CD4-positive, alpha-beta T cell (primary cell): ENCODE data around the gene EIF2D. TPM values are rescaled to one million over a fixed set of nuclear protein-coding genes. Genes with fewer than 3 reads are reported as not detected.
"Not testable (repeated sequence)": the region's sequence is repeated elsewhere in the genome, so short reads cannot be mapped to it uniquely, and the experiment has no call there.

ENCODE experiments used
- ATAC-seq: fragments of 200-7000 bp; cut with Tn5 transposase; one replicate; pipeline ENCODE4 v1.10.0; 2022; ENCODE audit warnings: mild to moderate bottlenecking; ENCODE audit not compliant: poor library complexity
- CTCF ChIA-PET: fragments of 350-600 bp; sonication (Branson Sonifier 250); formaldehyde crosslinking; loops from one replicate; lab custom pipeline; 2021; ENCODE audit warnings: antibody characterized with exemption, inconsistent platforms; lab: Charles Lee
- POLR2A ChIA-PET: fragments of 350-600 bp; sonication (Branson Sonifier 250); formaldehyde crosslinking; loops from one replicate; lab custom pipeline; 2021; ENCODE audit warnings: antibody characterized with exemption, inconsistent platforms; lab: Charles Lee
- DNase-seq, 14 experiments: peaks; one replicate each; pipeline ENCODE4 v3.0.0-alpha.2; 2013 to 2020; ENCODE audit warnings: mixed read lengths in 2 of 14
- H3K27ac ChIP-seq, 2 donors: one replicate each; pipeline versions ENCODE4 v1.5.1 to v1.7.0; 2013; ENCODE audit warnings: low read length in 2 of 2, low read depth in 1 of 2, mild to moderate bottlenecking in 1 of 2
- H3K27me3 ChIP-seq, 2 experiments: 1 replicate in 1 of 2; 2 replicates in 1 of 2; pipeline versions ENCODE4 v1.6.1 to v1.7.0; 2013; ENCODE audit warnings: low read length in 2 of 2, control low read depth in 1 of 2, mild to moderate bottlenecking in 1 of 2, moderate library complexity in 1 of 2; ENCODE audit not compliant: insufficient read depth in 2 of 2, control insufficient read depth in 1 of 2
- H3K36me3 ChIP-seq: one replicate; pipeline ENCODE4 v1.6.1; 2013; ENCODE audit warnings: low read length, control low read depth; ENCODE audit not compliant: insufficient read depth
- H3K4me1 ChIP-seq: one replicate; pipeline ENCODE4 v1.6.1; 2013; ENCODE audit warnings: low read length, control low read depth; ENCODE audit not compliant: insufficient read depth
- H3K4me3 ChIP-seq: one replicate; pipeline ENCODE4 v1.5.1; 2013; ENCODE audit warnings: mild to moderate bottlenecking, low read length, moderate library complexity
- H3K9me3 ChIP-seq, 2 experiments: 1 replicate in 1 of 2; 2 replicates in 1 of 2; pipeline versions ENCODE4 v1.6.1 to v1.7.0; 2013; ENCODE audit warnings: low read length in 2 of 2, mild to moderate bottlenecking in 2 of 2, control low read depth in 1 of 2, moderate library complexity in 1 of 2; ENCODE audit not compliant: control insufficient read depth in 1 of 2, insufficient read depth in 1 of 2
- H3K27ac Mint-ChIP-seq: one replicate; pipeline ENCODE4 v1.8.0; 2020; ENCODE audit warnings: mixed read lengths
- H3K27me3 Mint-ChIP-seq: one replicate; pipeline ENCODE4 v1.8.0; 2021; ENCODE audit warnings: mixed read lengths
- H3K36me3 Mint-ChIP-seq: one replicate; pipeline ENCODE4 v1.8.0; 2021; ENCODE audit warnings: low read depth, mixed read lengths
- H3K4me1 Mint-ChIP-seq: one replicate; pipeline ENCODE4 v1.8.0; 2021; ENCODE audit warnings: low read depth, mixed read lengths
- H3K4me3 Mint-ChIP-seq: one replicate; pipeline ENCODE4 v1.8.0; 2020; ENCODE audit warnings: mild to moderate bottlenecking, mixed read lengths
- H3K9me3 Mint-ChIP-seq: one replicate; pipeline ENCODE4 v1.8.0; 2020; ENCODE audit warnings: mixed read lengths
- intact Hi-C, 2 experiments: fragments of 100-400 bp; cut with DNase I in 1 of 2; cut with micrococcal nuclease in 1 of 2; formaldehyde crosslinking; loops; one replicate each; pipeline versions ENCODE4 v1.15.1 to v1.9.0; 2023 to 2025; cut with DNase I, micrococcal nuclease
- total RNA-seq, 174 experiments: library from RNA in 2 of 174; stranded (reverse) in 2 of 174; gene quantifications; one replicate each; pipeline ENCODE4 v1.2.3 and lab custom pipeline; 2021 to 2026
- TF ChIP-seq, protein P1 (sequence below): fragments of 200-600 bp; IDR thresholded peaks from one replicate; pipeline ENCODE4 v1.8.0; 2022; ENCODE audit warnings: antibody characterized with exemption, mild to moderate bottlenecking

EIF2D gene
- total RNA-seq, 2 experiments from 2014 or later, result 48.9 to 51.6 TPM

DNA sequence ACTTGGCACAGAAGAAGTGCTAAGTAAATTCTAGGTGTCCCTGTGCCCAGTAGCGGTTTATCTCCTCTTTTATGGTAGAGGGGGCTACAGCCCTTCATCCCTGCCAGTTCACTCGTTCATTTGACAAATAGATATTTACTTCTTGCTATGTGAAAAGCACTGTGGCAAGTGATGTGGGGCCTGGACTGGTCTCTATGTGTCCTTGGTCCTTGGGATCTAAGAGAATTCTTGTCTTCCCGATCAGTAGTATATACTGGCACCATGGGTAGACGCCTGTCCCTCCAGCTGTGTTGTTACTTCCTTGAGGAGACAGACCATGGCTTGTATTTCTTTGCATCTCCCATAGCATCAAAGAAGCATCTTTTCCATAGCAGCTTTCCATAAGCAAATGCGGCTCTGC is 29.7 kb downstream of the EIF2D start:
- TF ChIP-seq, protein P1, sequence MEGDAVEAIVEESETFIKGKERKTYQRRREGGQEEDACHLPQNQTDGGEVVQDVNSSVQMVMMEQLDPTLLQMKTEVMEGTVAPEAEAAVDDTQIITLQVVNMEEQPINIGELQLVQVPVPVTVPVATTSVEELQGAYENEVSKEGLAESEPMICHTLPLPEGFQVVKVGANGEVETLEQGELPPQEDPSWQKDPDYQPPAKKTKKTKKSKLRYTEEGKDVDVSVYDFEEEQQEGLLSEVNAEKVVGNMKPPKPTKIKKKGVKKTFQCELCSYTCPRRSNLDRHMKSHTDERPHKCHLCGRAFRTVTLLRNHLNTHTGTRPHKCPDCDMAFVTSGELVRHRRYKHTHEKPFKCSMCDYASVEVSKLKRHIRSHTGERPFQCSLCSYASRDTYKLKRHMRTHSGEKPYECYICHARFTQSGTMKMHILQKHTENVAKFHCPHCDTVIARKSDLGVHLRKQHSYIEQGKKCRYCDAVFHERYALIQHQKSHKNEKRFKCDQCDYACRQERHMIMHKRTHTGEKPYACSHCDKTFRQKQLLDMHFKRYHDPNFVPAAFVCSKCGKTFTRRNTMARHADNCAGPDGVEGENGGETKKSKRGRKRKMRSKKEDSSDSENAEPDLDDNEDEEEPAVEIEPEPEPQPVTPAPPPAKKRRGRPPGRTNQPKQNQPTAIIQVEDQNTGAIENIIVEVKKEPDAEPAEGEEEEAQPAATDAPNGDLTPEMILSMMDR, result no peak
- Mint-ChIP-seq H3K4me3 (peak overlapping the region; percentile 13), H3K27ac (peak overlapping the region; percentile 86), H3K4me1 (peaks cover 74% of the 10 kb centered on the region), H3K27me3 (no peaks in the 10 kb centered on the region), H3K36me3 (peaks cover 80% of the 10 kb centered on the region), H3K9me3 (no peaks in the 10 kb centered on the region)
- CTCF ChIA-PET, result interaction anchor here (1.2 to 9.1 kb wide), 6 partner anchors 10 to 103 kb away, joined by 3 to 236 read pairs (median 12); partner anchors contain the start of gene EIF2D
- DNase-seq, result no peak
- Histone ChIP-seq H3K36me3 (peaks cover 81% of the 10 kb centered on the region), H3K9me3 (no peaks in the 10 kb centered on the region), H3K4me3 (no peak overlapping the region), H3K27me3 (no peaks in the 10 kb centered on the region), H3K27ac (peak overlapping the region; percentile 93 to 95), H3K4me1 (peaks cover 83% of the 10 kb centered on the region)
- no peak for ATAC-seq
- intact Hi-C loops, result loop anchor here (1.0 to 5.0 kb wide), 5 partner anchors 26 to 122 kb away; no protein-coding TSS in a partner anchor
- POLR2A ChIA-PET, result interaction anchor here (1.2 to 3.5 kb wide), 8 partner anchors 16 to 103 kb away, joined by 3 to 33 read pairs (median 8); no protein-coding TSS in a partner anchor

DNA sequence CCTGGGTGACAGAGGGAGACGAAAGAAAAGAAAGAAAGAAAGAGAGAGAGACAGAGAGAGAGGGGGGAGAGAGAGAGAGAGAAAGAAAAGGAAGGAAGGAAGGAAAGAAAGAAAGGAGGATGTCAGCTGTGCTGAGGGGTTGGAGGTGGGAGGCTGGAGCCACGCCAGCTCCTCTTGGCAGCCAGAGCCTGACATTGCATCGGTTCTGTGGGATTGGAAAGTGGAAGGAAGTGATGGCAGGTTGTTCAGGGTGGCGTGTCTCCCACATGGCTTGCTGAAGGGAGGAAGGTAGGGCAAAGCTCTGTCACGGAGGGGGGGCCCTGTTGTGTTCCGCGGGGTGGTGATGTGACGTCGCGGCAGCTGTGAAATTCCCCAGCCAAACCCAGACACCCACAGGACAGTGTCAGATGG is 30.7 kb downstream of the EIF2D start:
- no peaks in the 10 kb centered on the region for H3K27me3 Mint-ChIP-seq
- POLR2A ChIA-PET, result interaction anchor here (0.7 to 8.3 kb wide), 6 partner anchors 15 to 789 kb away, joined by 3 to 169 read pairs (median 43); partner anchors contain the start of gene EIF2D

DNA sequence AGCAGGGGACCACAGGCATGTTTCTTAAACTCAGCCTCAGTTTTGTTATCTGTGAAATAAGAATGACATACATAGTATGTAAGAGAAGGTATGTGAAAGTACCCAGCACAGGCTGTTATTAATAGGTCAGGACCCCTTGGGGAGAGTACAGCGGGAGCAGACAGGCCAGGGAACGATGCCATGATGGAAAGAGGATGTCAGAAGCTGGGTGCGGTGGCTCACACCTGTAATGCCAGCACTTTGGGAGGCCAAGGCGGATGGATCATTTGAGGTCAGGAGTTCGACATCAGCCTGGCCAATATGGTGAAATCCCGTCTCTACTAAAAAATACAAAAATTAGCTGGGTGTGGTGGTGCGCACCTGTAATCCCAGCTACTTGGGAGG is 31.2 kb downstream of the EIF2D start:
- not testable (repeated sequence) for H3K9me3 ChIP-seq, H3K9me3 Mint-ChIP-seq, DNase-seq, H3K27me3 Mint-ChIP-seq, H3K4me3 ChIP-seq, H3K27me3 ChIP-seq, ATAC-seq
- peaks cover 97% of the 10 kb centered on the region for H3K4me1 ChIP-seq
- Mint-ChIP-seq H3K27ac (peak overlapping the region; percentile 86), H3K4me1 (peaks cover 84% of the 10 kb centered on the region), H3K4me3 (peak overlapping the region; percentile 75), H3K36me3 (peaks cover 77% of the 10 kb centered on the region)
- ChIA-PET POLR2A (interaction anchor here (0.7 to 8.3 kb wide), 7 partner anchors 15 to 789 kb away, joined by 3 to 169 read pairs (median 33); partner anchors contain the start of gene EIF2D), CTCF (interaction anchor here (1.1 to 9.1 kb wide), 6 partner anchors 9 to 102 kb away, joined by 3 to 236 read pairs (median 16); partner anchors contain the start of gene EIF2D)
- peaks cover 68% of the 10 kb centered on the region for H3K36me3 ChIP-seq
- intact Hi-C loops, result loop anchor here in 1 of 2 experiments (5.0 kb wide), 2 partner anchors 89 to 104 kb away; no protein-coding TSS in a partner anchor
- peak overlapping the region; percentile 93 to 95 for H3K27ac ChIP-seq

More for the DNA sequence above, 30.7 kb downstream of the EIF2D start:
- no peaks in the 10 kb centered on the region for H3K9me3 Mint-ChIP-seq
- peaks cover 79% of the 10 kb centered on the region for H3K4me1 Mint-ChIP-seq
- TF ChIP-seq, protein P1, result no peak
- H3K4me3 Mint-ChIP-seq, result peak overlapping the region; percentile 75
- H3K4me1 ChIP-seq, result peaks cover 92% of the 10 kb centered on the region
- no peaks in the 10 kb centered on the region for H3K9me3 ChIP-seq
- DNase-seq (peak in 13 of 14 experiments; percentile 44 to 94 (median 64)), ATAC-seq (peak; percentile 50)
- H3K36me3 ChIP-seq, result peaks cover 73% of the 10 kb centered on the region
- H3K27me3 ChIP-seq, result no peaks in the 10 kb centered on the region
- H3K27ac Mint-ChIP-seq, result peak overlapping the region; percentile 86
- intact Hi-C loops, result loop anchor here in 1 of 2 experiments (5.0 kb wide), 2 partner anchors 89 to 104 kb away; no protein-coding TSS in a partner anchor
- H3K4me3 ChIP-seq, result no peak overlapping the region
- H3K36me3 Mint-ChIP-seq, result peaks cover 77% of the 10 kb centered on the region
- H3K27ac ChIP-seq, result peak overlapping the region; percentile 93 to 95
- CTCF ChIA-PET, result interaction anchor here (1.1 to 9.1 kb wide), 5 partner anchors 9 to 36 kb away, joined by 3 to 236 read pairs (median 18); partner anchors contain the start of gene EIF2D
